Smooth muscle cell of the coronary artery (primary cell): ENCODE data around the gene CFL1. TPM values are rescaled to one million over a fixed set of nuclear protein-coding genes. Genes with fewer than 3 reads are reported as not detected.

Experiments used
- total RNA-seq: library from RNA; depleted of rRNA; stranded (reverse); fragments of >200 nt; gene quantifications from 2 replicates; pipeline ENCODE4 v1.2.3, GENCODE V29; 2014; ENCODE audit warnings: low replicate concordance

CFL1 gene
- 1,218 and 1,682 TPM in 2 replicates for total RNA-seq

DNA sequence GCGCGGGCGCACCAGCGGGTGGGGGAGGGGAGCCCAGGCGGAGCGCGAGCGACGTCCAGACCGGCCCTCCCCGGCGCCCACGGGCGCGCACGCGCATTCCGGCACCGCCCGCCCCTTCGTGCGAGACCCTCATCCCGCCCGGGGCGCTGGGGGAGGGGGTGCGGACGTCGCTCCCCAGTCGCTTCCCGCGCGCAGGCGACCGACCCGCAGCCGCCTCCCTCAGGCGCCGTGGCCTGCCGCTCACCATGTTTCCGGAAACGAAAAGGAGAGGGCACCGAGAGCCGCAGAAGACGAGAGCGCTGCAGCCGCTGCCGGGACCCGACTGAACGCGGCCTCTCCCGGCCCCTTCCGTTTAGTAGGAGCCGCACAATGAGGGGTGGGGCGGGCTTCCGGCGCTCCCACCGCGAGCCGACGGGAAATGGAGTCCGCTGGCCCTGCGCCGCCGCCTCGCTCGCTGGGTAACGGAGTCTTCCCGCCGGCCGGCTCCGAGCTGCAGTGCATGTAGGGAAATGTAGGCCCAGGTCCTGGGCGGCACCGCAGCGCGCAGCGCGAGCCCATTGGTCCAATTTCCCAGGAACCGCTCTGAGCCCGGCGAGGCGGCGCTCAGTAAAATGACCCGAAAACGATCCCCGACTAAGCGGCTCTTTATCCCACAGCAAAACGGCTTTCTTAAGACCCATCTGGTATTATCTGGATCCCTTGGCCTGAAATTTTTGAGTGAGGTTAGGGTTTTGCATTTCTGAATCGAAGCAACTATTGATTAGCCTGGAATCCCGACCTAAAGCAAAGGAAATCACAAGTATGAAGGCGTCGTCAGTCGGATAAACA, at the start of gene CFL1:
CFL1 (minus strand) TSS at position 328 of the 828 bp plus-strand sequence; CDS start at position 247, 81 bp downstream.

DNA sequence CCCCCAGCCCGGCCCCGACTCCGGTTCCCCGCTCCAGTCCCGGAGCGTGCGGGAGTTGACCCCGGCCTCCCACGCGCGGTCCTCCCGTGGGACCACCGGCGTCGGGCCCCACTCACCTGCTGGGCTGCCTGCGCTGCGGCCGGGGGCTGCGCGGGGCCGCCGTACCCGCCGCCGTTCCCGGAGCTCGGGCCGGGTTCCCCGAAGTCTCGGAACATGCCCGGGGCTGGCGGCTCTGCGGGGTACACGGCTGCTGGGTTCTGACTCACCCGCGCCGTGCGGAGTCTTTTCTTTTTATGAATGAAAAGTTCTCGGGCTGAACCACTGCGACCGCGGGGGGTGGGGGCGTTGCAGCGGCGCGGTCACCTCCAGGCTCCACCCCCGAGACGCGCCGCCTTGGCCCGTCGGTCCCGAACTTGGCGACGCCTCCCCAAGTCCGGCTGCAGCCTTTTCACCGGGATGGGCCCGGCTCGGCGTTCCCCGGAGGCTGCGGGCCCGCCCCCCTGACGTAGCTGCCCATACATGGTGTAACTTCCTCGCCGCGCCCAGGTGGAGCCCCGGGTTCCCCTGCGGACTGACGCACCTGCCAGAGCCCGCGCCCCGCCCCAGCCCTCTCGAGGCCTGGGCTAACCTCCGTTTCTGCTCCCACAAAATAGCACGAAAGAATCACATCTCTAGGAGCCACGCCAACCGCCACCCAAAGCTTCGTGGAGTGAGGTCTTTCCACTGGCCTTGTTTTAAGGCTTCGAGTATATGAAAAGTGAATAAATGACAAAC, 42.3 kb upstream of the CFL1 start, which contains the start of gene FOSL1:
FOSL1 (minus strand) TSS at position 264 of the 774 bp plus-strand sequence; CDS start at position 215, 49 bp downstream.

DNA sequence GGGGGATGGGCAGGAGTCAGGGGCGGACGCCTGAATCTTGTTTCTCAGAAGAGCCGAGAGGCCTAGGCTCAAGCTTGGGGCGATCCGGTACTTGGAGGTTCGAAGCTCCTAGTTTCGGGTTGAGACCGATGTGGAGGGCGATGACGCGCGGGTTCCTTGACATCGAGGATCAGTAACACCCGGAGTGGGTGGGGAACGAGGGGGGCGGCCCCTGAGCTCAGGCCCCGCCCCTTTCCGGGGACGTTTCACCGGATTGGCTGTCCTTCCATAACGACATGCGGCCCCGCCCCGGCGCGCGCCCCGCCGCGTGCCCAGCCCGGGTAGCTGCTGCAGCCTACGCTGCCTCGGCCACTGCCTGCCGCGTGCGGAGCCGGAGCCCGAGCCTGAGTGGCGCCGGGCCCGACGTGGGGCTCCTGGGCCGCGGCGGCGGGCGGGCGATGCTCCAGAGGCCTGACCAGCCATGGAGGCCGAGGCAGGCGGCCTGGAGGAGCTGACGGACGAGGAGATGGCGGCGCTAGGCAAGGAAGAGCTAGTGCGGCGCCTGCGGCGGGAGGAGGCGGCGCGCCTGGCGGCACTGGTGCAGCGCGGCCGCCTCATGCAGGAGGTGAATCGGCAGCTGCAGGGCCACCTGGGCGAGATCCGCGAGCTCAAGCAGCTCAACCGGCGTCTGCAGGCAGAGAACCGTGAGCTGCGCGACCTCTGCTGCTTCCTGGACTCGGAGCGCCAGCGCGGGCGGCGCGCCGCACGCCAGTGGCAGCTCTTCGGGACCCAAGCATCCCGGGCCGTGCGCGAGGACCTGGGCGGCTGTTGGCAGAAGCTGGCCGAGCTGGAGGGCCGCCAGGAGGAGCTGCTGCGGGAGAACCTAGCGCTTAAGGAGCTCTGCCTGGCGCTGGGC, 32.6 kb upstream of the CFL1 start, which contains the start of gene CCDC85B:
CCDC85B (plus strand) TSS at position 350 of the 895 bp plus-strand sequence; CDS start at position 461, 111 bp downstream.

DNA sequence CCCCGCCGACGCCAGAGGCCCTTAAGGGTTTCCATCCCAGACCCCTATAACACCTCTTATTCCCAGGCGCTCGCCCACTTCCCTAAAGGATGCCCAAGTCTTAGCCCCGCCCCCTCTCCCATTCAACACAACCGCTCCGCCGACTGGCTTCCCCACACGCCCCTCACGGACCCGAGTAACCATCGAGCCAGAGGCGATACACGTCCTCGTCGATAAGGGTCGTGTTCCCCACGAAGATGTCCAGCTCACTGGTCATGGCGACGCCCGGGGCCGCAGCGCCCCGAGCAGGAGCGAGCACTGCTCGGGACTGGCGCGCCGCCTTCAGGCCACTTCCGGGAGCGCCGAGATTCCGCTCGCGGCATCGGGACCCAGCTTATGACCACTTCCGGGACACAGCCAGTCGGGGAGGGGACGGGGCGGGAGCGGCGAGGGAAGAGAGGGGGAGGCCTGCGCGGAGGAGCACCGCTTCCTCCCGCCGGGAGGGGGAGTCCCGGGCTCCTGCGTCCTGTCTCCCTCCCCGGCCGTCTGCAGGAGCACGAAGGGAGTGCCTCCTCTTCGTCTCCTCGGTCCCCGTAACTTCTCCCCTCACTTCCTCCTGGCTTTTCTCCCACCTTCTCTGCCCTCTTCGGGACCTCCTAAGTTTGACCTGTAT, 30.3 kb upstream of the CFL1 start, which contains the start of gene FIBP:
FIBP (minus strand) TSS at position 309 of the 652 bp plus-strand sequence; CDS start at position 256, 53 bp downstream.

DNA sequence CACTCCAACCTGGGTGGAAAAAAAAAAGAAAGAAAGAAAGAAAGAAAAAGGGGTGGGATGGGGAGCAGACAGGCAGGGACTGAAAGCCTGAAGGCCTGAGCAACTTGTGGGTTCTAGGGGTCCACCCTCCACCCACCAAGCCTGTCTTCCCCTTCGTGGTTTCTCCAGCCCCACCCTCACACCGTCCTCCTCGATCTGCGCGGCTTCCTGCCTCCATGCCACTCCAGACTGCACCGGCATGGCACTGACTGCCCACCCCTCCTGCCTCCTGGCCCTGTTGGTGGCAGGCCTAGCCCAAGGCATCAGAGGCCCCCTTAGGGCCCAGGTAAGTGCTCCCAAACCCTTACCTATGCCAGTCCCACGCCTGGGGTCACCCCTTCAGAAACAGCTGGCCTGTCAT, 21.6 kb upstream of the CFL1 start, which contains the start of gene CTSW:
CTSW (plus strand) TSS at position 221 of the 400 bp plus-strand sequence; CDS start at position 239, 18 bp downstream.

DNA sequence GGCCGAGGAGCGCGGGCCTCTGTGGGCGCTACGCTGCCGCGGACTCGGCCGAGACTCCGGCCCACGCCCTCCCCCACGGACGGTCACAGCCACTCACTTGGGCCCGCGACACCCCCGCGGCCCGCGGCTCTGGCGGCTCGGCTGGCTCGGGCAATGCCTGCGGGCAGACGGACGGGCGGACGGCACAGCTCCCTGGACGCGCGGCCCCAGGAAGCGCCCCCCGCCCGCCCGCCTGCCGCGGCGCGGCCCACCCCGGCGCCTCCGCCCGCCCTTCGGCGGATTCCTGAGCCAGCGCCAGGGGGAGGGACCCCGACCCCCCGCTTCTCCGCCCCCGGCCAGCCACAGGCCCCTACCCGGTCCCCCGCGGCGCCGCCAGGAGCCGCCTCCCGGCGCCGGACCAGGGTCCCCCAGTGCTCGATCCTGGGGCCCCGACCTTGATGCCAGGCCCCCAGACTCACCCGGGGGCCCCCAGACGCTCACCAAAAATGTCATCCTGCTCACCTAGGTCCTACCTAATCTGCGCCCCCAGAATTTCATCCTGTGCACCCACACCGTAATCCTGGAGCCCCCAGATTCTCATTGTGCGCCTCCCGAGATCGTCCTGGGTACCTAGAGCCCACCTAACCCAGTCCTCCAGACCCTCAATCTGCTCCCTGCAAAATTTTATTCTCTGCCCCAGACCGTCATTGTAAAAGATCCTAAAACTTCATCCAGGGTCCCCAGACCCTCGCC, 14.8 kb upstream of the CFL1 start, which contains the start of gene EFEMP2:
EFEMP2 (minus strand) TSS at position 215 of the 732 bp plus-strand sequence. CDS start 446 bp downstream, outside the sequence.

DNA sequence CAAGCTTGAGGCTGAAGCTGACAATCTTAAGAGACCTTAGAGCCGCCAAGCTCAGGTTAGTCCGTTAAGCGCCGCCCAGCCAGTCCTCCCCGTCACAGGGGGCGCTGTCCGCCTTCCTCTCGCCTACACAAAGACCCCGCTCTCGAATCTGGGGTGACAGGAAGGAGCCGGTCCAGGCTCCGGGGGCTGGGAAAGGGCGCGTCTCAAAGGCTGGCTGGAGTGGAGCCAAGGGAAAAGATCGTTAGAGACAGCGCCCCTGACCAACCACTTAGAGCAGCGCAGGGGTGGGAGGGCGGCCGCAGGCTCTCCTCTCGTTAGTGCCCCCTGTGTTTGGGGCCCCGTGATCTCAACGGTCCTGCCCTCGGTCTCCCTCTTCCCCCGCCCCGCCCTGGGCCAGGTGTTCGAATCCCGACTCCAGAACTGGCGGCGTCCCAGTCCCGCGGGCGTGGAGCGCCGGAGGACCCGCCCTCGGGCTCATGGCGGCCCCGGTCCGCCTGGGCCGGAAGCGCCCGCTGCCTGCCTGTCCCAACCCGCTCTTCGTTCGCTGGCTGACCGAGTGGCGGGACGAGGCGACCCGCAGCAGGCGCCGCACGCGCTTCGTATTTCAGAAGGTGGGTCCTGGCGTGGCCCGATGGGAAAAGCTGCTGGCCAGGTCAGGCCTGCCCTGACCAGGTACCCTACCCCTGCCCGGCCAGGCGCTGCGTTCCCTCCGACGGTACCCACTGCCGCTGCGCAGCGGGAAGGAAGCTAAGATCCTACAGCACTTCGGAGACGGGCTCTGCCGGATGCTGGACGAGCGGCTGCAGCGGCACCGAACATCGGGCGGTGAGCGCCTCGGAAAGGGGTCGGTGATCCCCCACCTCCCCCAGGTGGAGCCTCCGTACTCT, 2.5 kb upstream of the CFL1 start, which contains the start of gene MUS81:
MUS81 (plus strand) TSS at position 156 of the 887 bp plus-strand sequence; CDS start at position 477, 321 bp downstream.

DNA sequence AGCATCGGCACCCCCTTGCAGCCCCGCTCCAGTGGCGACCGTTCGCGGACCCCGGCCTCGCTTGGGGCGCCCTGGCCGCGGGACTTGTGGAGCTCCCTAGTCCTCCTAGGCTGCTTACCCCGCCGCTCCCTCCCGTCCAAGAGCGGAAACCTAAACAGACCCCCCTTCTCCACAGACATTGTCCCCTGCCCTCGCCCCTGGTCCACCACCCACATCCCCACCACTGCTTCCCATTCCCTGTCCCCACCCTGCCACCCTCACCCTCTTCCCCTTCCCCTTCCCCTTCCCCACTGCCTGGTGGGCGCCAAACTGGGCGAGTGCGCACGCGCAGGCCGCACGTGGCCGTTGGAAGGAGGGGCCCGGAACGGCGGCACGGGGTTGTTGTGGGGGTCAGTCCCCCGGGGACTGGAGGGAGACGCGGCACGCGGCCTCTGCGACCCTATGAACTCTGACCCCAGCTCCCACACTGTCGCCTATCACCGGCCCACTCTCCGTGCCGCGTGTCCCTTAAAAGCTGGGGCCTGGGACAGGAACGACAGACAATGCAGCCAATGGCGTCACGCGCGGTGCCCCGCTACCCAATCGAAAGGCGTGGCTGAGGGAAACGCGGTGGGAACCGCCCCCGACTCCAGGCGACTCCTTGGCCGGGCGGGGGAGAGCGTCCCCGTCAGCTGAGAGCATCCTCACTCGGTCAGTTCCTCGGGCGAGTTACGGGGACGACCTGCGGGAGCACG, 24.5 kb downstream of the CFL1 start, which contains the start of gene SNX32:
SNX32 (plus strand) TSS at position 667 of the 734 bp plus-strand sequence. CDS start 103 bp downstream, outside the sequence.

Other genes starting within 250 kb of the CFL1 start
- gene MAP3K11, start 244.0 kb downstream of the CFL1 start, total RNA-seq, result 19.1 and 20.2 TPM in 2 replicates
- 10.4 and 10.5 TPM in 2 replicates for gene PCNX3, start 242.4 kb downstream of the CFL1 start, total RNA-seq
- 10.2 and 14.0 TPM in 2 replicates for gene SIPA1, start 220.1 kb downstream of the CFL1 start, total RNA-seq
- 12.9 and 17.1 TPM in 2 replicates for gene RELA, start 195.3 kb downstream of the CFL1 start, total RNA-seq
- gene KAT5, start 145.9 kb downstream of the CFL1 start, total RNA-seq, result 42.8 and 57.1 TPM in 2 replicates
- 37.2 and 40.5 TPM in 2 replicates for gene RNASEH2C, start 137.4 kb downstream of the CFL1 start, total RNA-seq
- 1.9 and 4.4 TPM in 2 replicates for gene AP5B1, start 77.2 kb downstream of the CFL1 start, total RNA-seq
- gene OVOL1, start 71.1 kb downstream of the CFL1 start, total RNA-seq, result not detected in 2 replicates
- gene SNX32, start 24.2 kb downstream of the CFL1 start, total RNA-seq, result 1.1 and 4.3 TPM in 2 replicates
- gene MUS81, start 2.3 kb upstream of the CFL1 start, total RNA-seq, result 24.6 and 40.7 TPM in 2 replicates
- 81.4 and 103 TPM in 2 replicates for gene EFEMP2, start 14.6 kb upstream of the CFL1 start, total RNA-seq
- not detected in 2 replicates for gene CTSW, start 21.7 kb upstream of the CFL1 start, total RNA-seq
- 206 and 226 TPM in 2 replicates for gene FIBP, start 30.3 kb upstream of the CFL1 start, total RNA-seq
- gene CCDC85B, start 32.5 kb upstream of the CFL1 start, total RNA-seq, result 28.1 and 51.0 TPM in 2 replicates
- gene FOSL1, start 42.2 kb upstream of the CFL1 start, total RNA-seq, result 0.94 and 5.3 TPM in 2 replicates
- gene C11orf68, start 60.9 kb upstream of the CFL1 start, total RNA-seq, result 14.7 and 15.8 TPM in 2 replicates
- 156 and 329 TPM in 2 replicates for gene DRAP1, start 61.2 kb upstream of the CFL1 start, total RNA-seq
- gene TSGA10IP, start 87.3 kb upstream of the CFL1 start, total RNA-seq, result not detected in 2 replicates
- 59.2 and 75.6 TPM in 2 replicates for gene SART1, start 103.6 kb upstream of the CFL1 start, total RNA-seq
- 30.3 and 32.8 TPM in 2 replicates for gene EIF1AD, start 144.0 kb upstream of the CFL1 start, total RNA-seq
- gene BANF1, start 144.3 kb upstream of the CFL1 start, total RNA-seq, result 9.2 and 26.8 TPM in 2 replicates
- gene CST6, start 153.8 kb upstream of the CFL1 start, total RNA-seq, result 2.3 and 2.8 TPM in 2 replicates
- gene CATSPER1, start 168.3 kb upstream of the CFL1 start, total RNA-seq, result 0.68 TPM in 1 of 2 replicates, not detected in the other
- gene GAL3ST3, start 191.0 kb upstream of the CFL1 start, total RNA-seq, result 0.38 TPM in 1 of 2 replicates, not detected in the other
- 71.4 and 114 TPM in 2 replicates for gene SF3B2, start 194.2 kb upstream of the CFL1 start, total RNA-seq
- 53.6 and 59.8 TPM in 2 replicates for gene PACS1, start 212.1 kb upstream of the CFL1 start, total RNA-seq